ENCODE data around the gene EGFL7.

GRCh38 chr9:136687721-136688223 lies 25.1 kb downstream of the EGFL7 start:
- TF ChIP-seq CTCF (IDR thresholded peaks at IDR 0.05): no peak
- TF ChIP-seq ZFX (IDR thresholded peaks at IDR 0.05; ENCODE audit: borderline replicate concordance): no peak

Data from 22Rv1 (cell line).